ENCODE data around the gene DPF1.

The DPF1 gene

DNA sequence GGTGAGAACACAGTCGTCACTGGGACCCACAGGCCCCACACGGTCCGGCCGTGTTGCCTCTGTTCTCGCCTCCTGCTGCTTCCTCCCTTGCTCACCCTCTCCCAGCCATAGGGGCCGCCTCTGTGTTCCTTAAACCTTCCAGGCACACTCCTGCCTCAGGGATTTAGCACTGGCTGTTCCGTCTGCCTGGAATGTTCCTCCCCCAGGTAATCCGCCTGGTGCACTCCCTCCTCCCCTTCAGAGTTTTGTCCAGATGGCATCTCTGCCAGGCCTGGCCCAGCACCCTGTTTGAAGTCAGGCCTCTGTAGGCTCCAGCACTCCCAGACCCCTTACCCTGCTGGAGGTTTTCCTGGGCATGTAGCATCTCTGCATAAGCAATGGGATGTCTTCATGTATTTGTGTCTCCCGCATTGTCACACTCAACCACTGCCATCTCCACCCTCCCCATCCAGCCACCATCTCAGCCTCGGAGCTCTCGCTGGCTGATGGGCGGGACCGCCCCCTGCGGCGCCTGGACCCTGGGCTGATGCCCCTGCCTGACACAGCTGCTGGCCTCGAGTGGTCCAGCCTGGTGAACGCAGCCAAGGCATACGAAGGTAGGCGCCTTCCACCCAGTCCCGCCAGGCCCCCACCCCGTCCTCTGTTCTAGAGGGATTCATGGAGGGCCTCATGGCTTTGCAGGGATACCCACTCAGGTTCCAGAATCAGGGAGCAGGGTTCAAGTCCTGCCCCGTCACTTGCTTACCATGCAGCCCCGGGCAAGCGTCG is 25.9 kb downstream of the DPF1 start:
- no peak for DNase-seq (ENCODE audit: low read depth, low spot score)

DNA sequence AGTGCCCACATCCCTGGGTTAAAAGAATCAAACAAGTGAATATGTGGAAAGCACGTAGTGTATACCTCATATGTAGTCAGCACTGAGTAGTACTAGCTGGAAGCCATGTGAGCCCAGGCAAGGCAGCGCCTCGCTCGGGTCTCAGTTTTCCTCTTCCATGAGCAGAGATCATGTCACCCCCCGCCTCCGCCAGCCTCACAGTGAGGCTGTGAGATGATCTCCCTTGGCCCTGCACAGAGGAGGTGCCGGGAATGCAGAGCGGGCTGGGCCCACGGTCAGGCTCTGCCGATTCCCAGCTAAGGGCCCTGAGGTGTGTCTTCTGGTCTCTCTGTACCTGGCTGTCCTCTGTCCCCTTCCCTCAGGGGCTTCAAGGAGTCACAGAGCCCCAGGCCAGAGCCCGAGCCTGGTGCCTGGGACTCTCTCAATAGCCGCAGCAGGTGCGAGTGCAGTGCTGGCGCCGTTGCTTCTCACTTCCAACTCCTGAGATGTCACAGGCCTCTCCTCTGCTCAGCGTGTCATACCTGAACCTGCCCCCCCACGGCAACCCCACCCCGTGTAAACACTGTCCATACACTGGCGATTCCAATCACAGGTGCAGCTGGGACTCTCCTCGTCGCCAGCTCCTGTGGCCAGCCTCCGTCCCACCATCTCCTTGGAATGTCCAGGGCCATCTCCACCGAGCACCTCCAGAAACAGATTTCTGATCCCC is 26.9 kb downstream of the DPF1 start:
- DNase-seq (ENCODE audit: low read depth, low spot score) = no peak

DNA sequence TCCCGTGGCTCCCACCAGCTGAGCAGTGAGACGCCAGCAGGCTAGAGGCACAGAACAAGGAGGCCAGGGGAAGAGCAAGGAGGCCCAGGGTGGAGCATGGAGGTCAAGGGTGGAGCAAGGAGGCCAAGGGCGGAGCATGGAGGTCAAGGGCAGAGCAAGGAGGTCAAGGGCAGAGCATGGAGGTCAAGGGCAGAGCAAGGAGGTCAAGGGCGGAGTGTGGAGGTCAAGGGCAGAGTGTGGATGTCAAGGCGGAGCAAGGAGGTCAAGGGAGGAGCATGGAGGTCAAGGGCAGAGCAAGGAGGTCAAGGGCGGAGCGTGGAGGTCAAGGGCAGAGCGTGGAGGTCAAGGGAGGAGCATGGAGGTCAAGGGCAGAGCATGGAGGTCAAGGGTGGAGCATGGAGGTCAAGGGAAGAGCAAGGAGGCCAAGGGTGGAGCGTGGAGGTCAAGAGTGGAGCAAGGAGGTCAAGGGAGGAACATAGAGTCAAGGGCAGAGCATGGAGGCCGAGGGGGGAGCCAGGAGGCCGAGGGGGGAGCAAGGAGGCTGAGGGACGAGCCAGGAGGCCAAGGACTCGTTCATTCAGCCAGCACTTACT is 27.7 kb downstream of the DPF1 start:
- no peak for DNase-seq (ENCODE audit: low read depth, low spot score)

DNA sequence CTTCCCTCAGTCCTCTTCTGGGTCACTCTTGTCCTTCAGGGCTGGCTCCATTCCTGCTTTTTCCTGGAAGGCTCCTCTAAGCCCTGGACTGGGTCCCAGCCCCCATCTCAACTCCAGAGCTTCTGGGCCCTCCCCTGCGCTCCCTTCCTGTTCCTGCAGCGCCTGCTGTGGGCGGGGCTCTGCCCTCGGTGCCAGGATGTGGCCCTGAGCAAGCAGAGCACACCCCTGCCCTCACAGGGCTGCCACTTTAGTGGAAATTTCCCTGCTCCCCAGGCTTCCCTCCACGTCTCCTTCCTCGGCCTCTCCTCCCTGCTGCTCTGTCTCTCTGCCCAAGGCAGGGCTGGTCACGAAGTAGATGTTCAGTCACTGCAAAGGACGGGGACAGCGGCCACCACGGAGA is 28.8 kb downstream of the DPF1 start:
- DNase-seq (ENCODE audit: low read depth, low spot score) = no peak

GRCh38 chr19:38194061-38194701 is 29.8 kb downstream of the DPF1 start:
- DNase-seq (ENCODE audit: low read depth, low spot score) = no peak

- DNase-seq (ENCODE audit: low read depth, low spot score) = no peak
These were observed 30.6 kb downstream of the DPF1 start for GRCh38 chr19:38193445-38193844.

GRCh38 chr19:38191747-38192146 is 32.3 kb downstream of the DPF1 start:
- no peak for DNase-seq (ENCODE audit: low read depth, low spot score)

- no peak for DNase-seq (ENCODE audit: low read depth, low spot score)
These were observed 33.2 kb downstream of the DPF1 start for GRCh38 chr19:38190793-38191192.

DNA sequence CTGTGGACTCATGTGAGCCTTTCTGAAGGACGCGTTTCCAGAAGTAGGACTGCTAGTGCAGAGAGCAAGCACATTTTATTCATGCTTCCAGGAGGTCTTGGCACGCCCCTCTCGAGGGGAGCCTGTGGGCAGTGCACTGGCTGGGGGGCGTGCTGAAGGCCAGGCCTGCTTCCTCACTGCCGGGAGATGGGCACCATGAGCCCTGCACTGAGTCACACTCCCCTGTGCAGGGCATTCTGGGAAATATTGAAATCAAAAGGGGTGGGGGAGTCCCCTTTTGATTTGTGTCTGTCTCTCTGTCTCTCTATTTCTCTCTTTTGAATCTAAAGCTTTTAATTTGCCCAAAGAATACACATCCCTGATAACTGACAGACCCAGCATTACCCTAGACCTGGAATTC is 34.0 kb downstream of the DPF1 start:
- no peak for DNase-seq (ENCODE audit: low read depth, low spot score)

- DNase-seq (ENCODE audit: low read depth, low spot score) = no peak
These were observed 38.5 kb downstream of the DPF1 start for GRCh38 chr19:38185562-38185961.

- no peak for DNase-seq (ENCODE audit: low read depth, low spot score)
These were observed 39.2 kb downstream of the DPF1 start for GRCh38 chr19:38184815-38185214.

- DNase-seq (ENCODE audit: low read depth, low spot score) = no peak
These were observed 40.6 kb downstream of the DPF1 start for GRCh38 chr19:38183251-38183897.

DNA sequence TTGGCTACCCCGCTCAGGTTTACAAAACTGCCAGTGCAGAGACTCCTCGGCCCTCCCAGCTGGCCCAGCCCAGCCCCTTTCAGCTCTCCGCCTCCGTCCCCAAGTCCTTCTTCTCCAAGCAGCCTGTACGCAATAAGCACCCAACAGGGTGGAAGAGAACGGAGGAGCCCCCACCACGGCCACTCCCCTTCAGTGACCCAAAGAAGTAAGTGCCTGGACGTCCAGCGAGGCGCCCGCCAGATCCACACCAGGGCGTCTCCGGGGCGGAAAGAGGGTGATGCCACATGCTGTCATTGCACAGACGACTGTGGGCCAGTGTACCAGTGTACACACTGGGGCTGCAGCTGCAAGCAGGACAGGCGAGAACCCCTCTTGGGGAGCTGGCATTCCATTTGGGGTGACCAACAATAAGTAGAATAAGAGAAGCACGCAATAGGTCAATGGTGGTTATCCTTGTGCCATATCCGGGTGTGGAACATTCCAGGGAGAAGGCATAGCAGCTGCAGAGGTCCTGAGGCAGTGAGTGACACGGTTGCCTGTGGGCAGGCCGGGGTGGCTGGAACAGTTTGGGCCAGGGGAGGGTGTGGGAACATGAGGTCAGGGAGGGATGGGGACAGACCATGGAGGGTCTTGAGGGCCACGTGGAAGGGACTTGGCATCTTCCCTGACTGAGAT is 41.3 kb downstream of the DPF1 start:
- DNase-seq (ENCODE audit: low read depth, low spot score) = no peak

GRCh38 chr19:38180071-38180470 is 44.0 kb downstream of the DPF1 start:
- DNase-seq (ENCODE audit: low read depth, low spot score) = no peak

DNA sequence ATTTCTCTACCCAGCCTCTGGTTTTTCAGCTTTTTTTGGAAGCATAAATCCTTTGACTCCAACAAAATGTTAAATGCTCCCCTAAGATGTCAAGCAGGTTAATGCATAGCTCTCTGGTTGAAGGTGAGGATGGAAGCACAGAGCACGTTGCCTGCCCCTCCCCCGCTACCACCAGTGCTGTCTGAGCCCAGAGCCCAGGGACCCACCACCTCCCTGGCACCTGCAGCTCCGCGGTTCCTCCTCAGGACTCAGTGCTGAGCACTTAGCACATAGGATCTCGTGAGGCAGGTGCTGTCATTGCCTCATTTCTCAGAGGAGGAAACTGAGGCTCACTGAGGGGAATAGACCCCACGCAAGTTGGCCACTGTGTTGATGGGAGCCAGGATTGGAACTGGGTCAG is 48.6 kb downstream of the DPF1 start:
- DNase-seq (ENCODE audit: low read depth, low spot score) = no peak

DNA sequence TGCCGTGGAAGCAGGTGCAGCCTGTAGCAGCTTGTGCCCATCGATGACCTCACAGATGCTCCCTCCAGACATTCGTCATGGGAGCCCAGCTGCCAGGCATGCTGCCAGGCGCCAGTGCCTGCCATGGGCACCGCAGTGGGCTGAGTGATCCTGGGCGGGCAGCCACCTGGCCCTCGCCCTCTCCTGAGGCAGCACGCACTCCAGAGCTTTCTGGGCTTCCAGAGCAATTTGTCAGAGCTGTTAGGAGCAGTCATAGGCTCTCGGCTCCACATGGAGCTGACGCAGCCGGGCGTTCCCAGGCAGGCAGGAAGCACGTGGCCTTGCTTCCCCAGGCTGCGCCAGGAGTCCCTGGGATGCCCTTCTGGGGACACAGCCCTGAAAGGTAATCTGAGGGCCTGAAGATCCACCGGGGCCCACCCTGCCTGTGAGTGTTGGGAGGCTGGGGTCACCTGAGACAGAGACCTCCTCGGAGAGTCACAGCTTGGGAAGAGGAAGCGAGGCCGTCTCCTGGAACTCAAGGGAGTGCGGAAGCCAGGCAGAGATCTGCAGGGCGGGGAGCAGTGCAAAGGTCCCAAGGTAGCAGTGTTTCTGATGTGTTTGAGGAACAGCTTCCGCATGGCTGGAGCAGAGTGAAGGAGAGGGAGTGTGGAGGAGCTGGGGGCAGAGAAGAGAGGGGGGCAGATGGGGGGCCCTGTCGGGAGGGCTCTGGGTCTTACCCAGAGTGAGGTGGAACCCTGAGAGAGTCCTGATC is 50.6 kb downstream of the DPF1 start:
- DNase-seq (ENCODE audit: low read depth, low spot score) = no peak

DNA sequence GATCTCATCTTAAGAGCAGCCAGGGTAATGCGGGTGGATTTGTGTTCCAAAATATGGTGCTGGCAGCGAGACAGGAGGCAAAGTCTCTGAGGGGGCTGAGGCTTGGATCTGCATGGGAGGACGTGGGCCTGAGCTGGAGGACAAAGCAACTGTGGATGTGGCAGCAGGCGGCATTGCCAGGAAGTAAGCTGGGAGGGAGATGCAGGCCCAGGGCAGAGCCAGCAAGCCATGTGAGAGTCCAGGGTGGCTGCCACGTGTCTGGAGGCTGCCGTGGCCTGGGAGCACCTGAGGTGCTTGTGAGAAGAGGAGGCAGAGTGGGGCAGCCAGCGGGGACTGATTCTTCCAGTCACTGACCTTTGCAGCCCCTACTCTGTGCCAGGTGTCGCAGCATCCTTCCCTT is 52.0 kb downstream of the DPF1 start:
- no peak for DNase-seq (ENCODE audit: low read depth, low spot score)

- DNase-seq (ENCODE audit: low read depth, low spot score) = no peak
These were observed 53.7 kb downstream of the DPF1 start for GRCh38 chr19:38170334-38170733.

- no peak for DNase-seq (ENCODE audit: low read depth, low spot score)
These were observed 55.4 kb downstream of the DPF1 start for GRCh38 chr19:38168637-38169036.

- DNase-seq (ENCODE audit: low read depth, low spot score) = no peak
These were observed 58.7 kb downstream of the DPF1 start for GRCh38 chr19:38165335-38165734.

- DNase-seq (ENCODE audit: low read depth, low spot score) = no peak
These were observed 59.5 kb downstream of the DPF1 start for GRCh38 chr19:38164526-38164925.

Measured in smooth muscle cell of the brain vasculature (primary cell).